Liver (tissue), 9 donors: ENCODE measurements around the gene CIDEA. TPM values are rescaled to one million over a fixed set of nuclear protein-coding genes. Genes with fewer than 3 reads are reported as not detected.

ENCODE experiments used
- DNase-seq: peaks from one replicate; pipeline ENCODE4 v3.0.0-alpha.2; 2017; ENCODE audit warnings: low spot score
- H3K27ac ChIP-seq, 2 donors: one replicate each; pipeline ENCODE4 v1.7.0; 2013; ENCODE audit warnings: inconsistent platforms in 2 of 2, low read length in 2 of 2, control low read depth in 1 of 2, low read depth in 1 of 2, mild to moderate bottlenecking in 1 of 2
- H3K27me3 ChIP-seq, 4 donors: one replicate each; pipeline versions ENCODE4 v1.6.1 to v1.7.0; 2013; ENCODE audit warnings: low read length in 3 of 4, inconsistent platforms in 1 of 4, mild to moderate bottlenecking in 1 of 4, moderate library complexity in 1 of 4; ENCODE audit not compliant: control insufficient read depth in 4 of 4, insufficient read depth in 4 of 4
- H3K36me3 ChIP-seq, 4 donors: one replicate each; pipeline versions ENCODE4 v1.6.1 to v1.7.0; 2013; ENCODE audit warnings: low read length in 3 of 4, mild to moderate bottlenecking in 3 of 4, low read depth in 1 of 4, moderate library complexity in 1 of 4; ENCODE audit not compliant: control insufficient read depth in 4 of 4, insufficient read depth in 3 of 4
- H3K4me1 ChIP-seq, 4 donors: one replicate each; pipeline versions ENCODE4 v1.6.1 to v1.7.0; 2013; ENCODE audit warnings: low read length in 3 of 4, mild to moderate bottlenecking in 3 of 4, moderate library complexity in 1 of 4; ENCODE audit not compliant: control insufficient read depth in 4 of 4, insufficient read depth in 4 of 4
- H3K4me3 ChIP-seq, 3 donors: one replicate each; pipeline versions ENCODE4 v1.6.1 to v1.7.0; 2013; ENCODE audit warnings: low read length in 3 of 3, control low read depth in 1 of 3, low read depth in 1 of 3, mild to moderate bottlenecking in 1 of 3
- H3K9ac ChIP-seq, 2 donors: one replicate each; pipeline ENCODE4 v1.7.0; 2013; ENCODE audit warnings: low read length in 2 of 2, mild to moderate bottlenecking in 2 of 2, moderate library complexity in 2 of 2, control low read depth in 1 of 2, low read depth in 1 of 2
- H3K9me3 ChIP-seq, 4 donors: one replicate each; pipeline versions ENCODE4 v1.6.1 to v1.7.0; 2013; ENCODE audit warnings: low read length in 3 of 4; ENCODE audit not compliant: control insufficient read depth in 4 of 4
- EGR1 ChIP-seq, 2 donors: IDR thresholded peaks; 2 replicates each; pipeline ENCODE4 v1.6.1; 2016 to 2018; ENCODE audit warnings: antibody characterized with exemption in 2 of 2, low read depth in 2 of 2
- FOXA1 ChIP-seq: IDR thresholded peaks from 2 replicates; pipeline ENCODE4 v1.6.1; 2016; ENCODE audit warnings: antibody characterized with exemption
- GABPA ChIP-seq, 2 donors: IDR thresholded peaks in 1 of 2; conservative IDR thresholded peaks in 1 of 2; 2 replicates each; pipeline ENCODE4 v1.6.1; 2016; ENCODE audit warnings: antibody characterized with exemption in 2 of 2, mild to moderate bottlenecking in 1 of 2, moderate library complexity in 1 of 2
- HNF4A ChIP-seq, 2 donors: conservative IDR thresholded peaks; 2 replicates each; pipeline ENCODE4 v1.6.1; 2016; ENCODE audit warnings: antibody characterized with exemption in 2 of 2, mild to moderate bottlenecking in 2 of 2
- HNF4G ChIP-seq: IDR thresholded peaks from 2 replicates; pipeline ENCODE4 v1.6.1; 2016; ENCODE audit warnings: antibody characterized with exemption
- JUND ChIP-seq, 2 donors: IDR thresholded peaks; 2 replicates each; pipeline ENCODE4 v1.6.1; 2016; ENCODE audit warnings: antibody characterized with exemption in 2 of 2
- NR2F2 ChIP-seq: IDR thresholded peaks from 2 replicates; pipeline ENCODE4 v1.6.1; 2016; ENCODE audit warnings: antibody characterized with exemption
- RAD21 ChIP-seq, 2 donors: IDR thresholded peaks; 2 replicates each; pipeline ENCODE4 v1.6.1; 2016; ENCODE audit warnings: antibody characterized with exemption in 2 of 2, mild to moderate bottlenecking in 2 of 2
- SP1 ChIP-seq: IDR thresholded peaks from 2 replicates; pipeline ENCODE4 v1.6.1; 2018; ENCODE audit warnings: antibody characterized with exemption, mild to moderate bottlenecking
- TAF1 ChIP-seq: conservative IDR thresholded peaks from 2 replicates; pipeline ENCODE4 v1.6.1; 2016; ENCODE audit warnings: antibody characterized with exemption, mild to moderate bottlenecking
- YY1 ChIP-seq: IDR thresholded peaks from 2 replicates; pipeline ENCODE4 v1.6.1; 2016; ENCODE audit warnings: antibody characterized with exemption, mild to moderate bottlenecking
- WGBS: extraction: QIAGEN DNeasy Blood & Tissue Kit; methylation state at CpG from one replicate; pipeline ENCODE4 v1.1.7; 2013; 5-methylcytosine and 5-hydroxymethylcytosine counted together
- polyA plus RNA-seq, 2 donors: library from polyadenylated mRNA; stranded (reverse) in 1 of 2; unstranded in 1 of 2; fragments of 200-250 nt in 1 of 2; fragments of >200 nt in 1 of 2; fragmentation: Nextera tagmentation in 1 of 2; extraction: Ambion mirVana in 1 of 2; gene quantifications; one replicate each; pipeline versions ENCODE4 v1.2.1 to v1.2.3, GENCODE V29; 2013 to 2015
- total RNA-seq, 2 donors: library from RNA; depleted of rRNA; stranded (reverse); fragments of >200 nt; gene quantifications; one replicate each; pipeline ENCODE4 v1.2.3, GENCODE V29; 2014
- TF ChIP-seq, protein P1 (sequence below): fragments of 150-350 bp; IDR thresholded peaks from 2 replicates; pipeline ENCODE4 v1.5.1; 2017; ENCODE audit warnings: improper control_type of control experiment, low read depth, low read length; ENCODE audit not compliant: missing input control
- TF ChIP-seq, protein P2 (sequence below): IDR thresholded peaks from 2 replicates; pipeline ENCODE4 v1.6.1; 2016; ENCODE audit warnings: antibody characterized with exemption
- TF ChIP-seq, protein P3 (sequence below): IDR thresholded peaks from 2 replicates; pipeline ENCODE4 v1.6.1; 2016; ENCODE audit warnings: antibody characterized with exemption
- donor health status: healthy.
- donor health status: healthy.
- donor health status: healthy.
- donor health status: healthy.
- donor health status: healthy.

CIDEA gene
- total and polyA plus RNA-seq, 4 donors: not detected

- H3K9ac ChIP-seq: no peak overlapping the region
- no peak for DNase-seq
- no peaks in the 10 kb centered on the region for H3K36me3 ChIP-seq
- TF ChIP-seq YY1 (no peak), HNF4A (conservative IDR thresholded peaks at IDR 0.05) (no peak), SP1 (no peak), TAF1 (no peak), JUND (IDR thresholded peaks at IDR 0.05) (no peak)
- TF ChIP-seq, protein P1, sequence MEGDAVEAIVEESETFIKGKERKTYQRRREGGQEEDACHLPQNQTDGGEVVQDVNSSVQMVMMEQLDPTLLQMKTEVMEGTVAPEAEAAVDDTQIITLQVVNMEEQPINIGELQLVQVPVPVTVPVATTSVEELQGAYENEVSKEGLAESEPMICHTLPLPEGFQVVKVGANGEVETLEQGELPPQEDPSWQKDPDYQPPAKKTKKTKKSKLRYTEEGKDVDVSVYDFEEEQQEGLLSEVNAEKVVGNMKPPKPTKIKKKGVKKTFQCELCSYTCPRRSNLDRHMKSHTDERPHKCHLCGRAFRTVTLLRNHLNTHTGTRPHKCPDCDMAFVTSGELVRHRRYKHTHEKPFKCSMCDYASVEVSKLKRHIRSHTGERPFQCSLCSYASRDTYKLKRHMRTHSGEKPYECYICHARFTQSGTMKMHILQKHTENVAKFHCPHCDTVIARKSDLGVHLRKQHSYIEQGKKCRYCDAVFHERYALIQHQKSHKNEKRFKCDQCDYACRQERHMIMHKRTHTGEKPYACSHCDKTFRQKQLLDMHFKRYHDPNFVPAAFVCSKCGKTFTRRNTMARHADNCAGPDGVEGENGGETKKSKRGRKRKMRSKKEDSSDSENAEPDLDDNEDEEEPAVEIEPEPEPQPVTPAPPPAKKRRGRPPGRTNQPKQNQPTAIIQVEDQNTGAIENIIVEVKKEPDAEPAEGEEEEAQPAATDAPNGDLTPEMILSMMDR: no peak
- TF ChIP-seq, protein P2, sequence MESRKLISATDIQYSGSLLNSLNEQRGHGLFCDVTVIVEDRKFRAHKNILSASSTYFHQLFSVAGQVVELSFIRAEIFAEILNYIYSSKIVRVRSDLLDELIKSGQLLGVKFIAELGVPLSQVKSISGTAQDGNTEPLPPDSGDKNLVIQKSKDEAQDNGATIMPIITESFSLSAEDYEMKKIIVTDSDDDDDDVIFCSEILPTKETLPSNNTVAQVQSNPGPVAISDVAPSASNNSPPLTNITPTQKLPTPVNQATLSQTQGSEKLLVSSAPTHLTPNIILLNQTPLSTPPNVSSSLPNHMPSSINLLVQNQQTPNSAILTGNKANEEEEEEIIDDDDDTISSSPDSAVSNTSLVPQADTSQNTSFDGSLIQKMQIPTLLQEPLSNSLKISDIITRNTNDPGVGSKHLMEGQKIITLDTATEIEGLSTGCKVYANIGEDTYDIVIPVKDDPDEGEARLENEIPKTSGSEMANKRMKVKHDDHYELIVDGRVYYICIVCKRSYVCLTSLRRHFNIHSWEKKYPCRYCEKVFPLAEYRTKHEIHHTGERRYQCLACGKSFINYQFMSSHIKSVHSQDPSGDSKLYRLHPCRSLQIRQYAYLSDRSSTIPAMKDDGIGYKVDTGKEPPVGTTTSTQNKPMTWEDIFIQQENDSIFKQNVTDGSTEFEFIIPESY: no peak
- no peaks in the 10 kb centered on the region for H3K4me1 ChIP-seq
- H3K9me3 ChIP-seq: no peaks in the 10 kb centered on the region
- peaks cover 0 to 3% (median 0%) of the 10 kb centered on the region in 4 donors for H3K27me3 ChIP-seq
- WGBS: 72% methylated on average over 2 of the region's 2 CpGs
- no peak overlapping the region for H3K4me3 ChIP-seq
- no peak overlapping the region for H3K27ac ChIP-seq
Observed at GRCh38 chr18:12299862-12300261, 45.7 kb downstream of the CIDEA start.

DNA sequence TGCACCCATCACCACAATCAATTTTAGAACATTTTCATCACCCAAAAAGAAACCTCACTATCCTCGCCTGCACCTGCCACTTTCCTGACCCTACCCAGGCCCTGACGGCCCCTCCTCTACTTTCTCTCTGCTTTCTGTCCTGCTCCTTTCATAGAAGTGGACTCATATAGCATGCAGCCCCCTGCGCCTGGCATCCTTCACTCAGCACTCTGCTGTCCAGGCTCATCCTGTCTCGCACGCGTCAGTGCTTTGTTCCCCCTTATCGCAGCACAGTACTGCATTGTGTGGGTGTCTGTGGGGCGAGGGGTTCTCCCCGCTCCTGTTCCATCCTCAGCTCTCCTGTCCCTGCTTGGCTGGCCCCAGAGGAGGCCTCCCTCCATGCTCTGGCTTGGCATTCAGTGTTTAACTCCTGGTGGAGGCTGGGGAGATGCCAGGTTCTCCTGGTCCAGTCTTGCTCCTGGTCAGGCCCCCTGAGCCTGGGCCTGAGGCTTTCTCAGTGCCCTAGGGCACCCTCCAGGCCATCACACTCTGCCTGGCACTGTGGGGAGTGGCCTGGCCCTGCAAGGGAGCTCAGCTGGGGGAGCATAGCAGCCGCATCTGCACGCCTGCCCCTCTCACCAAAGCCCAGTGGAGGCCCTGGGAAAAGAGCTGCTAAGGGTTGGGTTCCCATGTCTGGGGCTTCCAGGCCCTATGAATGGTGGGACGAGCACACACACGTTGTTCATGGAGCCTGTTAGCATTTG lies 47.3 kb downstream of the CIDEA start:
- no peaks in the 10 kb centered on the region for H3K9me3 ChIP-seq
- no peak overlapping the region for H3K4me3 ChIP-seq
- H3K4me1 ChIP-seq: peaks cover 0 to 2% (median 0%) of the 10 kb centered on the region in 4 donors
- H3K27ac ChIP-seq: no peak overlapping the region
- TF ChIP-seq NR2F2 (no peak), HNF4G (no peak), FOXA1 (no peak), EGR1 (IDR thresholded peaks at IDR 0.05; ENCODE audit: low read depth in 2 of 2) (no peak), JUND (IDR thresholded peaks at IDR 0.05) (no peak), YY1 (no peak), GABPA (IDR thresholded peaks at IDR 0.05 in 1 of 2, conservative IDR thresholded peaks at IDR 0.05 in 1 of 2) (no peak), RAD21 (IDR thresholded peaks at IDR 0.05) (no peak)
- TF ChIP-seq, protein P3, sequence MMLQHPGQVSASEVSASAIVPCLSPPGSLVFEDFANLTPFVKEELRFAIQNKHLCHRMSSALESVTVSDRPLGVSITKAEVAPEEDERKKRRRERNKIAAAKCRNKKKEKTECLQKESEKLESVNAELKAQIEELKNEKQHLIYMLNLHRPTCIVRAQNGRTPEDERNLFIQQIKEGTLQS: no peak
- TF ChIP-seq, protein P2: no peak
- peaks cover 0 to 3% (median 0%) of the 10 kb centered on the region in 4 donors for H3K27me3 ChIP-seq
- no peak overlapping the region for H3K9ac ChIP-seq
- WGBS: 83% methylated on average over 13 of the region's 13 CpGs
- no peaks in the 10 kb centered on the region for H3K36me3 ChIP-seq
- DNase-seq: no peak
